Measurements from ENCODE around the gene GPR78.
"Not testable (repeated sequence)": the region's sequence is repeated elsewhere in the genome, so short reads cannot be mapped to it uniquely, and the experiment has no call there.

GPR78 gene

DNA sequence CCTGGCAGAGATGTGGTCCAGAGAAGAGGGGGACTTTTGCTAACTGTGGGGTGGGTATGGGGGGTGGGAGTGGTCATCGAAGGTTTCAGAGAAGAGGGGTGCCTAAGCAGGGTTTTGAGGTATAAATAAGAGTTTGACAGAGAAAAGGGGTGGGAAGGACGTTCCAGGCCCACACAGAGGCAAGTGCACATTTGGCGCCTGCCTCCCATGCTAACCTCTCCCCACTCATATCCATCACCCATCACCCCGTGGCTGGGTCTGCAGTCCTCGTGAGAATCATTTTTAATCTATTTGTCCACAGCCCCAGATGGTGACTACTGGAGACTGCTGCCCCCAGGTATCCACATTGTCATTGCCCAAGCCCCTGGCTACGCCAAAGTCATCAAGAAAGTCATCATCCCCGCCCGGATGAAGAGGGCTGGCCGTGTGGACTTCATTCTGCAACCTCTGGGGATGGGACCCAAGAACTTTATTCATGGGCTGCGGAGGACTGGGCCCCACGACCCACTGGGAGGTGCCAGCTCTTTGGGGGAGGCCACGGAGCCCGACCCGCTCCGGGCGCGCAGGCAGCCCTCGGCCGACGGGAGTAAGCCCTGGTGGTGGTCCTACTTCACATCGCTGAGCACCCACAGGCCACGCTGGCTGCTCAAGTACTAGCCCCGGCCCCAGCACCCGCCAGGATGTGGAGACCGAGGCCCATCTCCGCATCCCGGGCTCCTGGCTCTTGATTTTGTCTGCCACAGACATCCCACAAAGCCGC lies 38.9 kb downstream of the GPR78 start:
- DNase-seq: no peak

DNA sequence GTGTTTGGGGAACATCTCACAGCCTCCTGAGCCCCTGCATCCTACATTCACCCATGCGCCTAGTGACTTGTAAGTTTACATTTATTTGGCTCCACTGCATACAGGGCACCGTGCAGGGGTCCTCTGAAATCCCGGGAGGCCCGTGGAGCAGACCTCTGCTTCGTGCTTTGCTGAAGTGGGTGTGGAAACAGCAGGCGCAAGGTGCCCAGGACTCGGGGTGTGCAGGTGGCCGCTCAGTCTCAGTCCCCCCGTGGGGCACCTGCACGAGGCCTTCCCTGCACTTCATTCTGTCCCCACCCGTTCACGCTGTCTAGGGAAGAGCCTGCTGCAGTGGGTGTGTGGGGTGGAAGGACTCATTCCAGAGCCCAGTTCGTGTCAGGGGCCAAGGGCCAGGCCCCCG lies 40.9 kb downstream of the GPR78 start:
- DNase-seq: not testable (repeated sequence)

DNA sequence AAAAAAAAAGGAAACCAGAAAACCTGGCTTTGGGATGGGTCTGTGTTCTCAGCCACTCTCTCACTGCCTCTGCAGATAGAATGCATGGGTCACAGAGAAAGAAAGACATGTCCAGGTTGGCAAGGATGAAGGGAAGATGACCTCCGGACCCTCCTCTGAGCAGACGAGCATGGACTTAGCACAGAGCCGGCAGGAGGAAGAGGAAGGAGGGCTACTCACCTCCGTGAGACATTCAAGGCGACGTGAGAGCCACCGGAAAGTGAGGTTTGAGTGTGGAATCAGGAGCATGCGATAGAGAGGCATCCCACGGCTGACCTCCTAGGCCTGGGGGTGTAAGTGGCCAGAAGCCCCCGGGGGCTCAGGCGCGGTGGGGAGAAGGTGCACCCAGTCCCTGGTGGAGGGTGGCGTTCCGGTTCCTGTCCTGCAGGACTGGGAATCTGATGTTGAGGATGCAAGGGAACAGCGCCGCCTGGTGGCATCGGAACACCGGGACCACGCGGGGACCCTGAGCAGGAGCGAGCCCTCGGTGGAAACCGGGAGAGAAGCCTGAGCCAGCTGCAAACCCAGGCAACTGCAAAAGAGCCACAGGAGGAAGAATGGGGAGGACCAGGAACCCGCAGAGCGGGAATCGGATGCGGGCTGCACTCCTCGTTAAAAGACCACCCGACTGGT lies 44.5 kb downstream of the GPR78 start:
- not testable (repeated sequence) for DNase-seq

DNA sequence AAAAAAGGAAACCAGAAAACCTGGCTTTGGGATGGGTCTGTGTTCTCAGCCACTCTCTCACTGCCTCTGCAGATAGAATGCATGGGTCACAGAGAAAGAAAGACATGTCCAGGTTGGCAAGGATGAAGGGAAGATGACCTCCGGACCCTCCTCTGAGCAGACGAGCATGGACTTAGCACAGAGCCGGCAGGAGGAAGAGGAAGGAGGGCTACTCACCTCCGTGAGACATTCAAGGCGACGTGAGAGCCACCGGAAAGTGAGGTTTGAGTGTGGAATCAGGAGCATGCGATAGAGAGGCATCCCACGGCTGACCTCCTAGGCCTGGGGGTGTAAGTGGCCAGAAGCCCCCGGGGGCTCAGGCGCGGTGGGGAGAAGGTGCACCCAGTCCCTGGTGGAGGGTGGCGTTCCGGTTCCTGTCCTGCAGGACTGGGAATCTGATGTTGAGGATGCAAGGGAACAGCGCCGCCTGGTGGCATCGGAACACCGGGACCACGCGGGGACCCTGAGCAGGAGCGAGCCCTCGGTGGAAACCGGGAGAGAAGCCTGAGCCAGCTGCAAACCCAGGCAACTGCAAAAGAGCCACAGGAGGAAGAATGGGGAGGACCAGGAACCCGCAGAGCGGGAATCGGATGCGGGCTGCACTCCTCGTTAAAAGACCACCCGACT lies 50.2 kb downstream of the GPR78 start:
- not testable (repeated sequence) for DNase-seq

DNA sequence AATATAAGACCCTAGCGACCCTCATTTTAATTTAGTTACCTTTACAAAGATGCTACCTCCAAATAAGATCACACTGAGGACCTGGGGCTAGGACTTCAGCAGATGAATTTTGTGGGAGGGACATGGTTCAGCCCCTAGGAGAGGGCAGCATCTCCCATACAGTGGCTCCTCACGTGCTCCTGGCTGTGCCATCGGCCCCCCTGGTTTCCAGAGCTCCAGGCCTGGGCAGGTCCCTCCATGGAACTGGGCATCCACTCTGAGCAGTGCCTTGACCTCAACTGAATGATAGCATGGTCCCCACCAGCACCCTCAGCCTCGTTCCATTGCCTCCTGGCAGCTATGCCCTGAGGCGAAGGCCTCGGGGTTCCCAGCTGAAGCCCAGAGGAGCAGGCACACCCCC lies 51.7 kb downstream of the GPR78 start:
- DNase-seq: not testable (repeated sequence)

DNA sequence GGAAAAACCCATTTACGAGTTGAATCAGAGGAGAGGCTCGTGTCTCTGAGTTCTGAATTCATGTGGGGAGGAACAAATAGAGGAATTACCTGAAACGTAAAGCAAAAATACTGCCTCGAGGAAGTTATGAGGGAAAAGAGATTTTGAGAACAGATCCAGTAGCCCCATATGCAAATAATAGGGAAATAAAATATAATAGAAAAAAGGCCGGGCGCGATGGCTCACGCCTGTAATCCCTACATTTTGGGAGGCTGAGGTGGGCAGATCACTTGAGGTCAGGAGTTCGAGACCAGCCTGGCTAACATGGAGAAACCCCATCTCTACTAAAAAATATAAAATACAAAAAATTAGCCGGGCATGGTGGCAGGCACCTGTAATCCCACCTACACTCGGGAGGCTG lies 54.6 kb downstream of the GPR78 start:
- DNase-seq: not testable (repeated sequence)

DNA sequence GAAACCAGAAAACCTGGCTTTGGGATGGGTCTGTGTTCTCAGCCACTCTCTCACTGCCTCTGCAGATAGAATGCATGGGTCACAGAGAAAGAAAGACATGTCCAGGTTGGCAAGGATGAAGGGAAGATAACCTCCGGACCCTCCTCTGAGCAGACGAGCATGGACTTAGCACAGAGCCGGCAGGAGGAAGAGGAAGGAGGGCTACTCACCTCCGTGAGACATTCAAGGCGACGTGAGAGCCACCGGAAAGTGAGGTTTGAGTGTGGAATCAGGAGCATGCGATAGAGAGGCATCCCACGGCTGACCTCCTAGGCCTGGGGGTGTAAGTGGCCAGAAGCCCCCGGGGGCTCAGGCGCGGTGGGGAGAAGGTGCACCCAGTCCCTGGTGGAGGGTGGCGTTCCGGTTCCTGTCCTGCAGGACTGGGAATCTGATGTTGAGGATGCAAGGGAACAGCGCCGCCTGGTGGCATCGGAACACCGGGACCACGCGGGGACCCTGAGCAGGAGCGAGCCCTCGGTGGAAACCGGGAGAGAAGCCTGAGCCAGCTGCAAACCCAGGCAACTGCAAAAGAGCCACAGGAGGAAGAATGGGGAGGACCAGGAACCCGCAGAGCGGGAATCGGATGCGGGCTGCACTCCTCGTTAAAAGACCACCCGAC lies 55.8 kb downstream of the GPR78 start:
- not testable (repeated sequence) for DNase-seq

Measured in activated CD4-positive, alpha-beta T cell treated with anti-CD3 and anti-CD28 coated beads, Interleukin-2, amount 50 U/mL, for 1 hour (primary cell).